Mesothelial cell of epicardium (in vitro differentiated cells): Measurements from ENCODE around the gene C1orf74. TPM values are rescaled to one million over a fixed set of nuclear protein-coding genes. Genes with fewer than 3 reads are reported as not detected.

ENCODE experiments used
- DNase-seq, 2 experiments: peaks; one replicate each; pipeline ENCODE4 v3.0.0; 2021; ENCODE audit warnings: low spot score in 2 of 2; ENCODE audit not compliant: unreplicated experiment in 2 of 2
- H3K27ac Mint-ChIP-seq: 2 replicates; pipeline ENCODE4 v1.8.0; 2021; ENCODE audit warnings: mixed read lengths
- H3K27me3 Mint-ChIP-seq: 2 replicates; pipeline ENCODE4 v1.8.0; 2021; ENCODE audit warnings: low read depth, mixed read lengths
- H3K36me3 Mint-ChIP-seq: 2 replicates; pipeline ENCODE4 v1.8.0; 2021; ENCODE audit warnings: mixed read lengths
- H3K4me1 Mint-ChIP-seq: 2 replicates; pipeline ENCODE4 v1.8.0; 2021; ENCODE audit warnings: mixed read lengths
- H3K4me3 Mint-ChIP-seq: 2 replicates; pipeline ENCODE4 v1.8.0; 2021; ENCODE audit warnings: mild to moderate bottlenecking, moderate library complexity, mixed read lengths
- H3K9me3 Mint-ChIP-seq: 2 replicates; pipeline ENCODE4 v1.8.0; 2021; ENCODE audit warnings: mixed read lengths
- CTCF ChIP-seq: fragments of 200-600 bp; sonication (generic); IDR thresholded peaks from one replicate; pipeline ENCODE4 v1.5.0; 2021; ENCODE audit warnings: antibody characterized with exemption; ENCODE audit not compliant: unreplicated experiment
- total RNA-seq: library from RNA; stranded (reverse); gene quantifications from 3 replicates; pipeline ENCODE4 v1.2.1, GENCODE V29; 2021

The C1orf74 gene
- total RNA-seq, result 3.5 to 3.8 TPM (median 3.5 TPM) in 3 replicates

GRCh38 chr1:209784265-209785169, at the start of gene C1orf74:
Gene C1orf74, minus strand, starts transcription at chr1:209784559. Its CDS starts 925 bp downstream, at chr1:209783634.
- H3K4me1 Mint-ChIP-seq, result peaks cover 25% of the 10 kb centered on the region
- peak within 1 kb of the TSS; percentile 90 for H3K4me3 Mint-ChIP-seq
- peaks cover 28% of the 10 kb centered on the region for H3K36me3 Mint-ChIP-seq
- TF ChIP-seq CTCF, result no peak
- DNase-seq, result peak; percentile 99 to 100
- H3K9me3 Mint-ChIP-seq, result no peaks in the 10 kb centered on the region
- peak within 1 kb of the TSS; percentile 98 for H3K27ac Mint-ChIP-seq
- peaks cover 14% of the 10 kb centered on the region for H3K27me3 Mint-ChIP-seq

GRCh38 chr1:209831615-209832014, 47.3 kb upstream of the C1orf74 start:
- H3K27me3 Mint-ChIP-seq, result no peaks in the 10 kb centered on the region
- no peak for TF ChIP-seq CTCF
- peaks cover 23% of the 10 kb centered on the region for H3K36me3 Mint-ChIP-seq
- H3K4me3 Mint-ChIP-seq, result no peak overlapping the region
- H3K9me3 Mint-ChIP-seq, result no peaks in the 10 kb centered on the region
- DNase-seq, result no peak
- H3K27ac Mint-ChIP-seq, result no peak overlapping the region
- peaks cover 21% of the 10 kb centered on the region for H3K4me1 Mint-ChIP-seq

DNA sequence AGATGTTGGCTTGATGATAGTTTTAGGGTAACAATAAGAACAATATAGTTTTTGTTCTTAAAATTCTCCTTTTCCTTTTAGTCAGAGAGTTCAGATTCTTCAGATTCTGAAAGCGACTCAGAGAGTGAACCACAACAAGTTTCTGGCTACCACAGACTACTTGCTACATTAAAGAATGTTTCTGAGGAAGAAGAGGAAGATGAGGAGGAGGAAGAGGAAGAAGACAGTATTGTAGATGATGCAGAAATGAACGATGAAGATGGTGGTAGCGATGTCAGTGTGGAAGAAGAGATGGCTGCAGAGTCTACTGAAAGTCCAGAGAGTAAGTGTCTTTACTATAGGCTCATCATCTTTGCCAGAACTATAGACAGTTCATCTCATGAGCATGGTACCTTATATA, 46.4 kb upstream of the C1orf74 start:
- Mint-ChIP-seq H3K27me3 (no peaks in the 10 kb centered on the region), H3K4me3 (no peak overlapping the region), H3K4me1 (peaks cover 26% of the 10 kb centered on the region), H3K9me3 (no peaks in the 10 kb centered on the region), H3K27ac (no peak overlapping the region), H3K36me3 (peaks cover 17% of the 10 kb centered on the region)
- no peak for TF ChIP-seq CTCF
- DNase-seq, result no peak

DNA sequence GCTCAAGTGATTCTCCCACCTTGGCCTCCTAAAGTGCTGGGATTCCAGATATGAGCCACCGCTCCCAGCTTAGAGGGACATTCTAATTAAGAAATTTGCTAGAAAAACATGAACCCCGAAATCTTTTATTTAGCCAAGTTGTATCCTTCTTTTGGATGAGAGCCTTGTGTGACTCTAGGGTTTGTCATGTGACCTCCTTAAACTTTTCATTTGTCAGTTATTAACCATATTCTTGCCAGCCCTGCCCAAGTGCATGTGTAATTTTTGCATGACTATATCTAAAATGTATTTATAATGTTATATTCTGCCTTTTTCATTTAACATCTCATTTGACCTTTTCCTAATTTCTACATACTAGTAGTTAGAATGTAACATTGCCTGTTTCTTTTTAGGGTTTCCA, 45.4 kb upstream of the C1orf74 start:
- Mint-ChIP-seq H3K4me1 (peaks cover 28% of the 10 kb centered on the region), H3K36me3 (peaks cover 17% of the 10 kb centered on the region), H3K27me3 (no peaks in the 10 kb centered on the region), H3K27ac (no peak overlapping the region), H3K9me3 (no peaks in the 10 kb centered on the region), H3K4me3 (peak overlapping the region; percentile 93)
- TF ChIP-seq CTCF, result no peak
- no peak for DNase-seq

GRCh38 chr1:209827384-209828262, 43.3 kb upstream of the C1orf74 start, which contains the start of gene UTP25:
Gene UTP25, plus strand, starts transcription at chr1:209827972. Its CDS starts 92 bp downstream, at chr1:209828064.
- peak; percentile 77 to 91 for DNase-seq
- no peak for TF ChIP-seq CTCF
- peak within 1 kb of the TSS; percentile 90 for H3K27ac Mint-ChIP-seq
- no peaks in the 10 kb centered on the region for H3K27me3 Mint-ChIP-seq
- H3K4me1 Mint-ChIP-seq, result peaks cover 38% of the 10 kb centered on the region
- no peaks in the 10 kb centered on the region for H3K9me3 Mint-ChIP-seq
- H3K4me3 Mint-ChIP-seq, result peak within 1 kb of the TSS; percentile 93
- peaks cover 5% of the 10 kb centered on the region for H3K36me3 Mint-ChIP-seq
